Trophoblast cell (in vitro differentiated cells and primary cell): ENCODE measurements around the gene MYH11.

Source experiments
- DNase-seq, 2 donors: peaks; one replicate each; pipeline ENCODE4 v3.0.0-alpha.2; 2016
- H2AFZ ChIP-seq: 2 replicates; pipeline ENCODE4 v1.6.1; 2013; ENCODE audit warnings: low read length, moderate library complexity, mild to moderate bottlenecking; ENCODE audit not compliant: insufficient read depth, poor library complexity
- H2AK5ac ChIP-seq: 2 replicates; pipeline ENCODE4 v1.6.1; 2013; ENCODE audit warnings: mild to moderate bottlenecking, low read length
- H2BK120ac ChIP-seq: 2 replicates; pipeline ENCODE4 v1.6.1; 2013; ENCODE audit warnings: low read length, mild to moderate bottlenecking, moderate library complexity; ENCODE audit not compliant: insufficient read depth, poor library complexity
- H2BK12ac ChIP-seq: 2 replicates; pipeline ENCODE4 v1.6.1; 2013; ENCODE audit warnings: mild to moderate bottlenecking, low read length, moderate library complexity
- H2BK5ac ChIP-seq: 2 replicates; pipeline ENCODE4 v1.6.1; 2013; ENCODE audit warnings: low read length, low read depth, moderate library complexity, mild to moderate bottlenecking; ENCODE audit not compliant: poor library complexity
- H3K14ac ChIP-seq: 2 replicates; pipeline ENCODE4 v1.6.1; 2013; ENCODE audit warnings: mild to moderate bottlenecking, low read length
- H3K18ac ChIP-seq: 2 replicates; pipeline ENCODE4 v1.6.1; 2013; ENCODE audit warnings: mild to moderate bottlenecking, low read length
- H3K23ac ChIP-seq: 2 replicates; pipeline ENCODE4 v1.6.1; 2013; ENCODE audit warnings: low read length
- H3K27ac ChIP-seq: 2 replicates; pipeline ENCODE4 v1.5.1; 2013; ENCODE audit warnings: low read depth, mild to moderate bottlenecking, inconsistent platforms, low read length, moderate library complexity
- H3K27me3 ChIP-seq: 2 replicates; pipeline ENCODE4 v1.6.1; 2013; ENCODE audit warnings: inconsistent platforms, mild to moderate bottlenecking, low read length, moderate library complexity; ENCODE audit not compliant: insufficient read depth
- H3K36me3 ChIP-seq, 2 experiments: 1 replicate in 1 of 2; 2 replicates in 1 of 2; pipeline ENCODE4 v1.6.1; 2013; ENCODE audit warnings: low read length in 2 of 2, mild to moderate bottlenecking in 2 of 2, moderate library complexity in 1 of 2; ENCODE audit not compliant: insufficient read depth in 2 of 2, control insufficient read depth in 1 of 2
- H3K4ac ChIP-seq: 2 replicates; pipeline ENCODE4 v1.6.1; 2013; ENCODE audit warnings: low read depth, mild to moderate bottlenecking, low read length, moderate library complexity
- H3K4me1 ChIP-seq, 2 experiments: 1 replicate in 1 of 2; 2 replicates in 1 of 2; pipeline ENCODE4 v1.6.1; 2013; ENCODE audit warnings: low read length in 2 of 2, mild to moderate bottlenecking in 2 of 2, moderate library complexity in 1 of 2; ENCODE audit not compliant: insufficient read depth in 2 of 2, control insufficient read depth in 1 of 2
- H3K4me2 ChIP-seq: 2 replicates; pipeline ENCODE4 v1.6.1; 2013; ENCODE audit warnings: inconsistent platforms, mild to moderate bottlenecking, low read length, moderate library complexity
- H3K4me3 ChIP-seq: 2 replicates; pipeline ENCODE4 v1.5.1; 2013; ENCODE audit warnings: mild to moderate bottlenecking, low read depth, low read length, inconsistent platforms
- H3K79me1 ChIP-seq: one replicate; pipeline ENCODE4 v1.6.1; 2013; ENCODE audit warnings: low read length
- H3K79me2 ChIP-seq: 2 replicates; pipeline ENCODE4 v1.6.1; 2013; ENCODE audit warnings: low read length, mild to moderate bottlenecking; ENCODE audit not compliant: control insufficient read depth, insufficient read depth, poor library complexity
- H3K9ac ChIP-seq: 2 replicates; pipeline ENCODE4 v1.6.1; 2013; ENCODE audit warnings: mild to moderate bottlenecking, low read length
- H3K9me3 ChIP-seq: 2 replicates; pipeline ENCODE4 v1.6.1; 2013; ENCODE audit warnings: low read depth, mild to moderate bottlenecking, control low read depth, inconsistent platforms, low read length; ENCODE audit not compliant: insufficient read depth
- H4K12ac ChIP-seq: 2 replicates; pipeline ENCODE4 v1.6.1; 2013; ENCODE audit warnings: low read depth, mild to moderate bottlenecking, low read length, moderate library complexity
- H4K8ac ChIP-seq: 2 replicates; pipeline ENCODE4 v1.6.1; 2013; ENCODE audit warnings: low read depth, mild to moderate bottlenecking, low read length, moderate library complexity
- H4K91ac ChIP-seq: one replicate; pipeline ENCODE4 v1.6.1; 2013; ENCODE audit warnings: low read depth, mild to moderate bottlenecking, low read length, moderate library complexity
- WGBS: extraction: QIAGEN DNeasy Blood & Tissue Kit; methylation state at CpG from one replicate; pipeline ENCODE4 v1.1.7; 2013; ENCODE audit warnings: missing lambda C conversion rate; ENCODE audit not compliant: insufficient read length, insufficient coverage; ENCODE audit errors: extremely low coverage; 5-methylcytosine and 5-hydroxymethylcytosine counted together

Gene MYH11

GRCh38 chr16:15858921-15859668 is 2.3 kb upstream of the MYH11 start:
- no peak overlapping the region for H2AK5ac ChIP-seq
- H2AFZ ChIP-seq, result no peak overlapping the region
- no peak overlapping the region for H2BK120ac ChIP-seq
- no peak overlapping the region for H3K27ac ChIP-seq
- H2BK5ac ChIP-seq, result no peak overlapping the region
- H3K36me3 ChIP-seq, result no peaks in the 10 kb centered on the region
- peaks cover 5 to 14% of the 10 kb centered on the region in 2 experiments for H3K4me1 ChIP-seq
- H3K4me2 ChIP-seq, result no peak overlapping the region
- no peak overlapping the region for H3K18ac ChIP-seq
- no CpG with 5 or more reads among the region's 12 CpGs for WGBS
- H3K9ac ChIP-seq, result no peak overlapping the region
- H4K12ac ChIP-seq, result no peak overlapping the region
- H3K27me3 ChIP-seq, result peaks cover 15% of the 10 kb centered on the region
- H3K9me3 ChIP-seq, result peaks cover 2% of the 10 kb centered on the region
- DNase-seq, result no peak
- no peak overlapping the region for H4K91ac ChIP-seq
- no peak overlapping the region for H3K4me3 ChIP-seq
- no peaks in the 10 kb centered on the region for H3K79me2 ChIP-seq
- no peak overlapping the region for H2BK12ac ChIP-seq
- no peak overlapping the region for H3K14ac ChIP-seq
- H3K79me1 ChIP-seq, result peaks cover 4% of the 10 kb centered on the region
- no peak overlapping the region for H3K4ac ChIP-seq
- no peak overlapping the region for H3K23ac ChIP-seq
- H4K8ac ChIP-seq, result no peak overlapping the region

GRCh38 chr16:15857724-15858560 is 1.1 kb upstream of the MYH11 start:
- no CpG with 5 or more reads among the region's 55 CpGs for WGBS
- H4K91ac ChIP-seq, result peak overlapping the region; percentile 63
- H2BK120ac ChIP-seq, result peak overlapping the region; percentile 12
- H3K79me1 ChIP-seq, result peaks cover 4% of the 10 kb centered on the region
- peak overlapping the region; percentile 61 for H4K12ac ChIP-seq
- H3K79me2 ChIP-seq, result no peaks in the 10 kb centered on the region
- peak overlapping the region; percentile 69 for H3K14ac ChIP-seq
- H2BK5ac ChIP-seq, result no peak overlapping the region
- peaks cover 15% of the 10 kb centered on the region for H3K27me3 ChIP-seq
- H3K4ac ChIP-seq, result no peak overlapping the region
- peaks cover 5 to 14% of the 10 kb centered on the region in 2 experiments for H3K4me1 ChIP-seq
- H3K36me3 ChIP-seq, result no peaks in the 10 kb centered on the region
- H4K8ac ChIP-seq, result peak overlapping the region; percentile 59
- H3K27ac ChIP-seq, result no peak overlapping the region
- no peak for DNase-seq
- peak overlapping the region; percentile 34 for H3K4me3 ChIP-seq
- peak overlapping the region; percentile 27 for H2AFZ ChIP-seq
- H3K4me2 ChIP-seq, result peak overlapping the region; percentile 61
- H3K23ac ChIP-seq, result no peak overlapping the region
- H3K18ac ChIP-seq, result no peak overlapping the region
- H2AK5ac ChIP-seq, result no peak overlapping the region
- H2BK12ac ChIP-seq, result no peak overlapping the region
- peaks cover 2% of the 10 kb centered on the region for H3K9me3 ChIP-seq
- peak overlapping the region; percentile 25 for H3K9ac ChIP-seq

- Histone ChIP-seq H3K4me3 (no peak overlapping the region), H3K4me2 (no peak overlapping the region), H3K27me3 (peaks cover 15% of the 10 kb centered on the region), H3K27ac (no peak overlapping the region), H3K14ac (no peak overlapping the region), H2BK120ac (no peak overlapping the region), H4K91ac (no peak overlapping the region), H3K9me3 (peaks cover 2% of the 10 kb centered on the region), H3K9ac (no peak overlapping the region), H3K4me1 (peaks cover 5 to 14% of the 10 kb centered on the region in 2 experiments), H3K79me1 (peaks cover 4% of the 10 kb centered on the region), H2AFZ (no peak overlapping the region), H4K8ac (no peak overlapping the region), H4K12ac (no peak overlapping the region), H2BK5ac (no peak overlapping the region), H3K4ac (no peak overlapping the region), H2BK12ac (no peak overlapping the region), H3K23ac (no peak overlapping the region), H2AK5ac (no peak overlapping the region), H3K36me3 (no peaks in the 10 kb centered on the region), H3K79me2 (no peaks in the 10 kb centered on the region), H3K18ac (no peak overlapping the region)
- no peak for DNase-seq
- WGBS, result no CpG with 5 or more reads among the region's 2 CpGs
Observed at GRCh38 chr16:15856182-15856581, 646 bp downstream of the MYH11 start.

GRCh38 chr16:15855704-15856003 is 1.2 kb downstream of the MYH11 start:
- no peak overlapping the region for H2BK5ac ChIP-seq
- peaks cover 15% of the 10 kb centered on the region for H3K27me3 ChIP-seq
- H4K91ac ChIP-seq, result no peak overlapping the region
- no peak overlapping the region for H2AFZ ChIP-seq
- no peak overlapping the region for H3K18ac ChIP-seq
- H4K8ac ChIP-seq, result no peak overlapping the region
- H3K4me3 ChIP-seq, result no peak overlapping the region
- H2BK12ac ChIP-seq, result no peak overlapping the region
- peaks cover 5 to 14% of the 10 kb centered on the region in 2 experiments for H3K4me1 ChIP-seq
- DNase-seq, result no peak
- no peak overlapping the region for H2BK120ac ChIP-seq
- 100% methylated on average over 1 of the region's 5 CpGs for WGBS
- H3K9ac ChIP-seq, result no peak overlapping the region
- no peak overlapping the region for H2AK5ac ChIP-seq
- H3K14ac ChIP-seq, result no peak overlapping the region
- H3K79me2 ChIP-seq, result no peaks in the 10 kb centered on the region
- H3K36me3 ChIP-seq, result no peaks in the 10 kb centered on the region
- no peak overlapping the region for H4K12ac ChIP-seq
- H3K4ac ChIP-seq, result no peak overlapping the region
- peaks cover 4% of the 10 kb centered on the region for H3K79me1 ChIP-seq
- no peak overlapping the region for H3K4me2 ChIP-seq
- no peak overlapping the region for H3K27ac ChIP-seq
- H3K23ac ChIP-seq, result no peak overlapping the region
- H3K9me3 ChIP-seq, result peaks cover 2% of the 10 kb centered on the region
